OCI-LY1 (cell line): ENCODE results near the gene DPY19L1.
"Not testable (repeated sequence)": the region's sequence is repeated elsewhere in the genome, so short reads cannot be mapped to it uniquely, and the experiment has no call there.

Source experiments
- EZH2 ChIP-seq: fragments of 200-600 bp; sonication (generic), shearing (Covaris generic); IDR thresholded peaks from 2 replicates; pipeline ENCODE4 v1.8.0; 2017; ENCODE audit warnings: borderline replicate concordance, mixed run types, mild to moderate bottlenecking, antibody characterized with exemption, low read length, moderate library complexity, mixed read lengths
- TF ChIP-seq, protein P1 (sequence below): fragments of 200-600 bp; sonication (generic), shearing (Covaris generic); IDR thresholded peaks from 2 replicates; pipeline ENCODE4 v1.5.1; 2017; ENCODE audit warnings: mild to moderate bottlenecking, antibody characterized with exemption, low read length, moderate library complexity, mixed read lengths

DNA sequence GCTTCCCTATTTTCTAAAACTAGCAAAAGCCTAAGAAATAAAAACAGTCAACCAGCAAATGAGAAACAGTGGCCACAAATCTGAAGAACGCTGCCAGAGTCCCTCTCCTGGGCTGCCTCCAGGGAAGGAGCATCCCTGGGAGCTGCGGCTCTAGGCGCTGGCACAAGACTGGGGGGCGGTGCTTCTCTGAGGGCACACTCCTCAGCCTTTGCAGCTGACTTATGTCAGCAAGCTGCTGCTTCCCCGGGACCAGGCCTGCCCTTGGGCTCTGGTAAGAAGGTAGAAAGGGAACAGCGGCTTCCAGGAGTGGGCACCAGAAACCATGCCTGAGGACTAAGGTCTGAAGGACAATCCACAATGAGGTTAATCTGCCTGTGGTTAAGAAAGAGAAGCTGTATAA lies 107.5 kb downstream of the DPY19L1 start:
- TF ChIP-seq, protein P1, sequence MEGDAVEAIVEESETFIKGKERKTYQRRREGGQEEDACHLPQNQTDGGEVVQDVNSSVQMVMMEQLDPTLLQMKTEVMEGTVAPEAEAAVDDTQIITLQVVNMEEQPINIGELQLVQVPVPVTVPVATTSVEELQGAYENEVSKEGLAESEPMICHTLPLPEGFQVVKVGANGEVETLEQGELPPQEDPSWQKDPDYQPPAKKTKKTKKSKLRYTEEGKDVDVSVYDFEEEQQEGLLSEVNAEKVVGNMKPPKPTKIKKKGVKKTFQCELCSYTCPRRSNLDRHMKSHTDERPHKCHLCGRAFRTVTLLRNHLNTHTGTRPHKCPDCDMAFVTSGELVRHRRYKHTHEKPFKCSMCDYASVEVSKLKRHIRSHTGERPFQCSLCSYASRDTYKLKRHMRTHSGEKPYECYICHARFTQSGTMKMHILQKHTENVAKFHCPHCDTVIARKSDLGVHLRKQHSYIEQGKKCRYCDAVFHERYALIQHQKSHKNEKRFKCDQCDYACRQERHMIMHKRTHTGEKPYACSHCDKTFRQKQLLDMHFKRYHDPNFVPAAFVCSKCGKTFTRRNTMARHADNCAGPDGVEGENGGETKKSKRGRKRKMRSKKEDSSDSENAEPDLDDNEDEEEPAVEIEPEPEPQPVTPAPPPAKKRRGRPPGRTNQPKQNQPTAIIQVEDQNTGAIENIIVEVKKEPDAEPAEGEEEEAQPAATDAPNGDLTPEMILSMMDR: not testable (repeated sequence)
- not testable (repeated sequence) for TF ChIP-seq EZH2
